Measurements from ENCODE around the gene SUPT20HL1.

The SUPT20HL1 gene

GRCh38 chrX:24339911-24340310, 20.5 kb upstream of the SUPT20HL1 start:
- no peaks in the 10 kb centered on the region for H3K27me3 Mint-ChIP-seq (ENCODE audit: low read depth)
- H3K27ac Mint-ChIP-seq: no peak overlapping the region
- H3K4me1 Mint-ChIP-seq: peaks cover 9% of the 10 kb centered on the region
- H3K36me3 Mint-ChIP-seq (ENCODE audit: low read depth): no peaks in the 10 kb centered on the region
- H3K9me3 Mint-ChIP-seq: peaks cover 3% of the 10 kb centered on the region
- TF ChIP-seq CTCF (IDR thresholded peaks at IDR 0.05; ENCODE audit: unreplicated experiment in 3 of 3): no peak
- no peak overlapping the region for H3K4me3 Mint-ChIP-seq

GRCh38 chrX:24340501-24340900, 19.9 kb upstream of the SUPT20HL1 start:
- Mint-ChIP-seq H3K9me3 (peaks cover 3% of the 10 kb centered on the region), H3K4me1 (peaks cover 15% of the 10 kb centered on the region), H3K27ac (no peak overlapping the region), H3K4me3 (no peak overlapping the region), H3K27me3 (ENCODE audit: low read depth) (no peaks in the 10 kb centered on the region), H3K36me3 (ENCODE audit: low read depth) (no peaks in the 10 kb centered on the region)
- no peak for TF ChIP-seq CTCF (IDR thresholded peaks at IDR 0.05; ENCODE audit: unreplicated experiment in 3 of 3)

- H3K9me3 Mint-ChIP-seq: no peaks in the 10 kb centered on the region
- H3K4me1 Mint-ChIP-seq: peaks cover 18% of the 10 kb centered on the region
- no peaks in the 10 kb centered on the region for H3K27me3 Mint-ChIP-seq (ENCODE audit: low read depth)
- H3K27ac Mint-ChIP-seq: no peak overlapping the region
- H3K36me3 Mint-ChIP-seq (ENCODE audit: low read depth): no peaks in the 10 kb centered on the region
- no peak for TF ChIP-seq CTCF (IDR thresholded peaks at IDR 0.05; ENCODE audit: unreplicated experiment in 3 of 3)
- no peak overlapping the region for H3K4me3 Mint-ChIP-seq
Observed at GRCh38 chrX:24341795-24342194, 18.6 kb upstream of the SUPT20HL1 start.

- Mint-ChIP-seq H3K27ac (peak overlapping the region; percentile 31 to 80 (median 79)), H3K27me3 (ENCODE audit: low read depth) (no peaks in the 10 kb centered on the region), H3K9me3 (no peaks in the 10 kb centered on the region), H3K4me3 (no peak overlapping the region), H3K36me3 (ENCODE audit: low read depth) (no peaks in the 10 kb centered on the region), H3K4me1 (peaks cover 30% of the 10 kb centered on the region)
- no peak for TF ChIP-seq CTCF (IDR thresholded peaks at IDR 0.05; ENCODE audit: unreplicated experiment in 3 of 3)
Observed at GRCh38 chrX:24343719-24344118, 16.7 kb upstream of the SUPT20HL1 start.

GRCh38 chrX:24347881-24348280, 12.6 kb upstream of the SUPT20HL1 start:
- Mint-ChIP-seq H3K27me3 (ENCODE audit: low read depth) (peaks cover 3% of the 10 kb centered on the region), H3K27ac (peak overlapping the region; percentile 81 to 91 (median 90)), H3K36me3 (ENCODE audit: low read depth) (no peaks in the 10 kb centered on the region), H3K4me1 (peaks cover 30% of the 10 kb centered on the region), H3K4me3 (peak overlapping the region in 1 of 3 experiments; percentile 19), H3K9me3 (no peaks in the 10 kb centered on the region)
- no peak for TF ChIP-seq CTCF (IDR thresholded peaks at IDR 0.05; ENCODE audit: unreplicated experiment in 3 of 3)

- Mint-ChIP-seq H3K4me1 (peaks cover 18% of the 10 kb centered on the region), H3K27ac (no peak overlapping the region), H3K36me3 (ENCODE audit: low read depth) (no peaks in the 10 kb centered on the region), H3K9me3 (no peaks in the 10 kb centered on the region), H3K4me3 (no peak overlapping the region), H3K27me3 (ENCODE audit: low read depth) (peaks cover 7% of the 10 kb centered on the region)
- no peak for TF ChIP-seq CTCF (IDR thresholded peaks at IDR 0.05; ENCODE audit: unreplicated experiment in 3 of 3)
Observed at GRCh38 chrX:24350217-24350616, 10.2 kb upstream of the SUPT20HL1 start.
